Endothelial cell (in vitro differentiated cells): Measurements from ENCODE around the gene DDB1. TPM values are rescaled to one million over a fixed set of nuclear protein-coding genes. Genes with fewer than 3 reads are reported as not detected.

Experiments used
- DNase-seq: peaks from one replicate; pipeline ENCODE4 v3.0.0; 2021; ENCODE audit warnings: low spot score
- H3K27ac Mint-ChIP-seq: one replicate; pipeline ENCODE4 v1.8.0; 2021; ENCODE audit warnings: mixed read lengths, inconsistent platforms; ENCODE audit not compliant: unreplicated experiment
- H3K27me3 Mint-ChIP-seq: one replicate; pipeline ENCODE4 v1.8.0; 2021; ENCODE audit warnings: mild to moderate bottlenecking, moderate library complexity, mixed read lengths, inconsistent platforms; ENCODE audit not compliant: unreplicated experiment
- H3K36me3 Mint-ChIP-seq: one replicate; pipeline ENCODE4 v1.8.0; 2021; ENCODE audit warnings: mild to moderate bottlenecking, low read depth, mixed read lengths, inconsistent platforms; ENCODE audit not compliant: unreplicated experiment
- H3K4me1 Mint-ChIP-seq: one replicate; pipeline ENCODE4 v1.8.0; 2021; ENCODE audit warnings: mild to moderate bottlenecking, mixed read lengths, inconsistent platforms; ENCODE audit not compliant: unreplicated experiment
- H3K4me3 Mint-ChIP-seq: one replicate; pipeline ENCODE4 v1.8.0; 2021; ENCODE audit warnings: mild to moderate bottlenecking, mixed read lengths, inconsistent platforms; ENCODE audit not compliant: unreplicated experiment
- H3K9me3 Mint-ChIP-seq: one replicate; pipeline ENCODE4 v1.8.0; 2021; ENCODE audit warnings: mixed read lengths, inconsistent platforms; ENCODE audit not compliant: unreplicated experiment
- CTCF ChIP-seq: fragments of 200-600 bp; sonication (generic); IDR thresholded peaks from one replicate; pipeline ENCODE4 v1.5.0; 2021; ENCODE audit warnings: antibody characterized with exemption; ENCODE audit not compliant: unreplicated experiment
- total RNA-seq: library from RNA; stranded (reverse); fragmentation: NEBNext Ultra II Directional; extraction: Animal tissue kit (Norgen Biotek cat#: 25700); gene quantifications from one replicate; pipeline ENCODE4 v1.2.1, GENCODE V29; 2021; ENCODE audit not compliant: unreplicated experiment

DDB1 gene
- total RNA-seq, 1 donor from 2014 or later = 239 TPM

- Mint-ChIP-seq H3K4me1 (no peaks in the 10 kb centered on the region), H3K36me3 (peaks cover 14% of the 10 kb centered on the region), H3K27ac (no peak overlapping the region), H3K9me3 (no peaks in the 10 kb centered on the region), H3K4me3 (no peak overlapping the region), H3K27me3 (no peaks in the 10 kb centered on the region)
- TF ChIP-seq CTCF = no peak
- DNase-seq = no peak
These were observed 25.6 kb downstream of the DDB1 start for GRCh38 chr11:61307354-61307753.

GRCh38 chr11:61306221-61306620 lies 26.7 kb downstream of the DDB1 start:
- no peak overlapping the region for H3K4me3 Mint-ChIP-seq
- no peak for TF ChIP-seq CTCF
- no peaks in the 10 kb centered on the region for H3K27me3 Mint-ChIP-seq
- H3K27ac Mint-ChIP-seq = no peak overlapping the region
- no peaks in the 10 kb centered on the region for H3K4me1 Mint-ChIP-seq
- H3K36me3 Mint-ChIP-seq = peaks cover 24% of the 10 kb centered on the region
- no peaks in the 10 kb centered on the region for H3K9me3 Mint-ChIP-seq
- no peak for DNase-seq

DNA sequence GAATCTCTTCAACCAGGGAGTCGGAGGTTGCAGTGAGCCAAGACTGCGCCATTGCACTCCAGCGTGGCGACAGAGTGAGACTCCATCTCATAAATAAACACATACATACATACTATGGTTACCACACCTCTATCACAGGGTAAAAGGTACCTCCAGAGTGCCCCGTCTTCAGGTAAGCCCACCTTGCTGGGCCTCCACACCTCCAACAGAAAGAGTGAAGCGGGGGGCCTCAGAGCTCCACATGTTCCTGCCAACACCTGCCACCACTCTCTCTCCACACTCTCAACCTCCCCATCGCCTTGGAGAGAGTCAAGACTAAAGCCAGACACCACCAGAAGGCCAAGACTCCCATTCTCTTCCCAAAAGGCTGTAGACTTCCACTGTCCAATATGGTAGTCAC lies 27.5 kb downstream of the DDB1 start:
- H3K27me3 Mint-ChIP-seq = no peaks in the 10 kb centered on the region
- peak overlapping the region; percentile 13 for H3K4me3 Mint-ChIP-seq
- no peak for DNase-seq
- H3K4me1 Mint-ChIP-seq = peaks cover 3% of the 10 kb centered on the region
- TF ChIP-seq CTCF = no peak
- no peak overlapping the region for H3K27ac Mint-ChIP-seq
- peaks cover 32% of the 10 kb centered on the region for H3K36me3 Mint-ChIP-seq
- no peaks in the 10 kb centered on the region for H3K9me3 Mint-ChIP-seq

GRCh38 chr11:61303725-61304124 lies 29.2 kb downstream of the DDB1 start:
- no peak overlapping the region for H3K27ac Mint-ChIP-seq
- H3K4me3 Mint-ChIP-seq = peak overlapping the region; percentile 57
- H3K4me1 Mint-ChIP-seq = peaks cover 7% of the 10 kb centered on the region
- peaks cover 2% of the 10 kb centered on the region for H3K27me3 Mint-ChIP-seq
- TF ChIP-seq CTCF = no peak
- no peaks in the 10 kb centered on the region for H3K9me3 Mint-ChIP-seq
- no peak for DNase-seq
- peaks cover 43% of the 10 kb centered on the region for H3K36me3 Mint-ChIP-seq

DNA sequence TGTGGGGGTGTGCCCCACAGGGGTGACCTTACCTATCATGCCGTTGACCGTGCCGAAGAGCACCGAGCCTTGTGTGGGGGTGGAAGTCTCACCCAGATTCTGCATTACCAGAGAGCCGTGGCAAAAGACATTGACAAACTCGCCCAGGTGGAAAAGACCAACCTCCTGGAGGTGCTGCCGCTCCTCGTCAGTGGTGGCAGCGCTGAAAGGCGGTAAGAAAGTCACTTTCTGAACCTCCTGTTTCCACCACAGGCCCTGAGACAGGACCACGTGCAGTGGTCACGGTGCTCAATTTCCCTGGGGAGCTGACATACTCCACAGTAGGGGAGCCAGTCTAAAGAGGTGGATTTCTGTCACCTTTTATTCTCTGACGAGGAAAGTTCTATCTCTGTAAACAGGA lies 30.4 kb downstream of the DDB1 start:
- TF ChIP-seq CTCF = no peak
- H3K36me3 Mint-ChIP-seq = peaks cover 50% of the 10 kb centered on the region
- H3K27ac Mint-ChIP-seq = no peak overlapping the region
- H3K4me3 Mint-ChIP-seq = no peak overlapping the region
- H3K27me3 Mint-ChIP-seq = peaks cover 4% of the 10 kb centered on the region
- no peaks in the 10 kb centered on the region for H3K9me3 Mint-ChIP-seq
- H3K4me1 Mint-ChIP-seq = peaks cover 19% of the 10 kb centered on the region
- DNase-seq = no peak
